Astrocyte of the spinal cord (primary cell): ENCODE measurements around the gene PLEKHG2.

ENCODE experiments used
- DNase-seq: peaks from one replicate; pipeline ENCODE4 v3.0.0; 2011; ENCODE audit warnings: low read depth, low spot score
- H3K4me3 ChIP-seq: 2 replicates; pipeline ENCODE4 v1.5.1; 2011; ENCODE audit warnings: low read depth, mild to moderate bottlenecking, low read length, moderate library complexity
- in situ Hi-C: cut with HindIII; loops from 2 replicates; pipeline ENCODE4 v1.10.0; 2017; ENCODE audit warnings: low sequenced_read_pairs
- TF ChIP-seq, protein P1 (sequence below): IDR thresholded peaks from 2 replicates; pipeline ENCODE4 v1.5.1; 2012; ENCODE audit warnings: low read depth, mild to moderate bottlenecking, low read length, inconsistent platforms

PLEKHG2 gene

DNA sequence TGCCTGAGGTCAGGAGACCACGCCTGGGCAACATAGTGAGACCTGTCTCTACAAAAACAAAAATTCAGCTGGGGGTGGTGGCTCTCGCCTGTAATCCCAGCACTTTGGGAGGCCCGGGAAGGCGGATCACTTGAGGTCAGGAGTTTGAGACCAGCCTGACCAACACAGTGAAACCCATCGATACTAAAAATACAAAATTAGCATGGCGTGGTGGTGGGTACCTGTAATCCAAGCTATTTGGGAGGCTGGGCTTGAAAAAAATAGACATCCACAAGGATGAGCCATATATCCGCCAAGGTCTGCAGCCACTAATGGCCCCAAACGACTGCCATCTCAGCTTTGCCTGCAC, 20.2 kb downstream of the PLEKHG2 start:
- no peak overlapping the region for H3K4me3 ChIP-seq
- TF ChIP-seq, protein P1, sequence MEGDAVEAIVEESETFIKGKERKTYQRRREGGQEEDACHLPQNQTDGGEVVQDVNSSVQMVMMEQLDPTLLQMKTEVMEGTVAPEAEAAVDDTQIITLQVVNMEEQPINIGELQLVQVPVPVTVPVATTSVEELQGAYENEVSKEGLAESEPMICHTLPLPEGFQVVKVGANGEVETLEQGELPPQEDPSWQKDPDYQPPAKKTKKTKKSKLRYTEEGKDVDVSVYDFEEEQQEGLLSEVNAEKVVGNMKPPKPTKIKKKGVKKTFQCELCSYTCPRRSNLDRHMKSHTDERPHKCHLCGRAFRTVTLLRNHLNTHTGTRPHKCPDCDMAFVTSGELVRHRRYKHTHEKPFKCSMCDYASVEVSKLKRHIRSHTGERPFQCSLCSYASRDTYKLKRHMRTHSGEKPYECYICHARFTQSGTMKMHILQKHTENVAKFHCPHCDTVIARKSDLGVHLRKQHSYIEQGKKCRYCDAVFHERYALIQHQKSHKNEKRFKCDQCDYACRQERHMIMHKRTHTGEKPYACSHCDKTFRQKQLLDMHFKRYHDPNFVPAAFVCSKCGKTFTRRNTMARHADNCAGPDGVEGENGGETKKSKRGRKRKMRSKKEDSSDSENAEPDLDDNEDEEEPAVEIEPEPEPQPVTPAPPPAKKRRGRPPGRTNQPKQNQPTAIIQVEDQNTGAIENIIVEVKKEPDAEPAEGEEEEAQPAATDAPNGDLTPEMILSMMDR, result no peak
- DNase-seq, result no peak
- in situ Hi-C loops, result no loop called here

DNA sequence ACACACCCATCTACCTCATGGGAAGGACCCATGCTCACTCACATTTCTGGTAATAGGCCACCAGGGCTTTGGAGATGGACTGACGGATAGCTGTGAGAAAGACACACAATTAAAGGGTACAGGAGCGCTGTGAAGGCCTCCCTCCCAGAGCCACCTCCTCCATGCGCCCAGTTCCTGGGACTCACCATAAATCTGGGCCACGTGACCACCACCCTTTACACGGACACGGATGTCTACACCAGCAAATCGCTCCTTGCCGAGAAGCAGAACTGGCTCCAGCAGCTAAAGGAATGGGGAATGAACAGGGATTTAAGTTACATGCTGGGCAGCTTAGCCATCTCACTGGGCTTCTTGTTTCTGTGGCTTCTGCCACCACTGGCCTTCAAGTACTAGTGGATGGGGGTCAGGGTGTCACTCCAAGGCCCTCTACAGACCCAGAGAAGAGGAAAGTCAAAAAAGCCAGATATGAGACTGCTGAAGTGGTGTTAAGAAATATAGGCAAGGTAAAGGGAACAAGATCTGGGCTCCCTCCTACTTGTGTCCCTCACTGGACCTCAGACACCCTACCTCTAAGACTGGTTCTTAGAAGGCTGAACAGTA, 21.1 kb downstream of the PLEKHG2 start:
- in situ Hi-C loops, result no loop called here
- no peak for DNase-seq
- H3K4me3 ChIP-seq, result no peak overlapping the region
- TF ChIP-seq, protein P1, result no peak

DNA sequence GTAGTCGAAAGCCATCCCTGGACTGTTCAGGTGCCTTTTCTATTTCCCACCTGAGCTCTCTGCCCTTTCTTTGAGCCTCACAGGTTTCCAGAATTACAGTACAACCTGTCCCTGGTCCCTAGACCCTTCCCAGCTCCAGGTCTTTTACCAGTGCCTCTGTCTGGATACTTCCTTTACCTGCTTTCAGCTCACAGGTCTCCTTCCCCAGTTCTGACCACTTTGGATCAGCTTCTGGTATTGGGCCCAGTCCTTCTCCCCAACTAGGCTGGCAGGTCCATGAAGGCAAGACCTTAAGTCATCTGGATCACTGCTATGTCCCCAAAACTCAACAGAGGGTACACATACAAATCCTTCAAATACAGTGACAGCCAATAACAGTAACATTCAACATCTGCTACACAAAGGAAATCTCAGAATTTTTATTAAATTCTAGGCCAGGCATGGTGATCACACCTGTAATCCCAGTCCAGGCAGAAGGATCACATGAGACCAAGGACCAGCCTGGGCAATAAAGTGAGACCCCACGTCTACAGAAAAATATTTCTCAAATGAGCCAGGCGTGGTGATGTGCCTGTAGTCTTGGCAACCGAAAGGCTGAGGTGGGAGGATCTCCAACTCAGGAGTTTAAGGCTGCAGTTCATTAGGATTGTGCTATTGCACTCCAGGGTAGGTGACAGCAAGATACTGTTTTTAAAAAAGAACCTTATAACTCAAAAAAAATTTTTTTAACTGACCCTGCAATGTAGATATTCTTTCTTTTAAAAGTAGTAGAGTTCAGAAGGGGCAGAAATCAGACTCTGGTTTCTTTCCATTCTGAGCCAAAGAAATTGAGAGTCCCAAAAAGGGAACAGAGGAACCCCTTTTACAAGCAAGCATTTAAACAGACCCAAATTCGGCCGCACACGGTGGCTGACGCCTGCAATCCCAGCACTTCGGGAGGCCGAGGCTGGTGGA, 21.9 kb downstream of the PLEKHG2 start:
- H3K4me3 ChIP-seq, result peak overlapping the region; percentile 99
- in situ Hi-C loops, result no loop called here
- TF ChIP-seq, protein P1, result no peak
- no peak for DNase-seq

DNA sequence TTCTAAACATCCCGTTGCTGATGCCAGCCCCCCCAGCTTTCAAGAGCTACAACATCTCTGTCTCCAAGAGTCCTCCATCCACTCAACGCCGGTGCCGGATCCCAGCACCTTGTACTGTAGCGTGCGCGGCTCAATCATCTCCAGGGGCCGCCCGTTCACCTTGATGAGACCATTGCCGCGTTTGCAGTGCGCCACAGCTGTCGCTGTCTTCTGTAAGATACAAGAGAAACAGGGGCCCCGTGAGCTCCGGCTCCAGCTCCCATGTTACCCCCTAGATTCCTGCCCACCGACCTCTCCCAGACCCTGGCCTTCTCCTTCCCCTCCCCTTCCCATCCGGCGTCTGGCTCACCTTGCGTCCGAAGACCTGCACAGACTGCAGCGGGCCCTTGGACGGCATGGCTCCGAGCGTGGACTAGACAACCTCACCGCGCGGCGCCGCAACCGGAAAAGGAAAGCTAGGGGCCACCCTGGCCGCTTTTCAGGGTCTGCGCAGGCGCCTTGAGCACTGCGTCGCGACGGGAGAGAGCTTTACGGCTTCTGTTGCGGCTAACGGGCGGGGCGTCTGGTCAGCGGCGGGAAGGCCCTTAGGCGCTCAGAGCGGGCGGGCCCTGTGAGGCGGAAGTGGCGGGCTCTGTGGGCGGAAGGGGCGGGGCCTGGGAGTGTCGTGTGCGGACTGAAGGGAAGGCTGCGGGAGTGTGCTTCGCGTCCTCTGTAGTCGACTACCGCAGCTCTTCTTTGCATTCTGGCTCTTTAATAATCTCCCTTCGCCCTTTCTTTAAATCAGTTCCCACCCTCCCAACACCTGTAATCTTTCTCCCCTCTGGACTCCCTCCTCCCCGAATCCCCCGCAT, 23.3 kb downstream of the PLEKHG2 start, which contains the start of gene RPS16:
Gene RPS16 (minus strand): TSS at position 451 of the 851 bp plus-strand sequence. CDS start 54 bp downstream, at position 397.
- peak within 1 kb of the TSS; percentile 99 for H3K4me3 ChIP-seq
- peak; percentile 98 for DNase-seq
- TF ChIP-seq, protein P1, result no peak
- in situ Hi-C loops, result no loop called here

DNA sequence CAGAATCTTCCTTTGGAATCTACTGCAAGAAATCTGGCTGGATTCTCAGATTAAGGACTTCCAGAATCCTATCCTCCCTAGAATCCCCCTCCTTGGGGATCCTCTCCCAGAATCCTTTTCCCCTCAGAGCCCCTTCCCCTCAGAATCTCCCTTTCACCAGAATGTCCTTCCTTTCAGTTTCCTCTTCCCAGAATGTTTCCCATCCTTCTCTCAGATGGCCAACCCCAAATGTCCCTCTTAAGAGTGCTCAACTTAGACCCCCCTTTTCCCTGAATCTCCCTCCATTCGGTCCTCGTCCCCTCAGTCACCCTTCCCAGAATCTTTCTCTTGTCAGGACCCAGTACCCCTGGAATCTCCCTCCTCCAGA, 23.9 kb downstream of the PLEKHG2 start:
- TF ChIP-seq, protein P1, result no peak
- in situ Hi-C loops, result no loop called here
- peak overlapping the region; percentile 99 for H3K4me3 ChIP-seq
- no peak for DNase-seq

DNA sequence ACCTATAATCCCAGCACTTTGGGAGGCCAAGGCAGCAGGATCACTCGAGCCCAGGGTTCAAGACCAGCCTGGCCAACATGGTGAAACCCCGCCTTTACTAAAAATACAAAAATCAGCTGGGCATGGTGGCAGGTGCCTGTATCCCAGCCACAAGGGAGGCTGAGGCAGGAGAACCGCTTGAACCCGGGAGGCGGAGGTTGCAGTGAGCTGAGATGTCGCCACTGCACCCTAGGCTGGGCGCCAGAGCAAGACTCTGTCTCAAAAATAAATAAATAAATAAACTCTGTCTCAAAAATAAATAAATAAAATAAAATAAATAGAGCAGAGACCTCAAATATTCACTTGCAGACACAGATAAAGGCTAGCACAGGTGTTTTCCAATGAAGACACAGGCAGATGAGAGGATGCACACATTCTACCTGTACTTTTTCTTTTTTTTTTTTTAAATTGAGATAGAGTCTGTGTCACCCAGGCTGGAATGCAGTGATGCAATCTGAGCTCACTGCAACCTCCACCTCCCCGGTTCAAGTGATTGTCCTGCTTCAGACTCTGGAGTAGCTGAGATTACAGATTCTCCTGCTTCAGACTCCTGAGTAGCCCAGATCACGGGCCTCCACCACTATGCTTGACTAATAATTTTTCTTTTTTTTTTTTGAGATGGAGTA, 25.9 kb downstream of the PLEKHG2 start:
- TF ChIP-seq, protein P1, result no peak
- in situ Hi-C loops, result no loop called here
- no peak overlapping the region for H3K4me3 ChIP-seq
- no peak for DNase-seq
